Eye (tissue), 1 donor: Measurements from ENCODE around the gene PATJ.
A peak's percentile ranks its signal among the peaks of the same experiment; 100 is the strongest.
"Not testable (repeated sequence)": the region's sequence is repeated elsewhere in the genome, so short reads cannot be mapped to it uniquely, and the experiment has no call there.

Source experiments
- DNase-seq: peaks from one replicate; pipeline ENCODE4 v3.0.0-alpha.2; 2015

The PATJ gene

GRCh38 chr1:61749574-61749973 lies 7.3 kb downstream of the PATJ start:
- no peak for DNase-seq

GRCh38 chr1:61752921-61753389 lies 10.7 kb downstream of the PATJ start:
- no peak for DNase-seq

GRCh38 chr1:61753998-61754508 lies 11.8 kb downstream of the PATJ start:
- no peak for DNase-seq

GRCh38 chr1:61754545-61754944 lies 12.3 kb downstream of the PATJ start:
- DNase-seq, result no peak

- no peak for DNase-seq
Observed at GRCh38 chr1:61756773-61757172, 14.5 kb downstream of the PATJ start.

- DNase-seq, result no peak
Observed at GRCh38 chr1:61757950-61758349, 15.7 kb downstream of the PATJ start.

GRCh38 chr1:61770131-61770530 lies 27.9 kb downstream of the PATJ start:
- no peak for DNase-seq

GRCh38 chr1:61776091-61776490 lies 33.8 kb downstream of the PATJ start:
- DNase-seq, result no peak

GRCh38 chr1:61779231-61779630 lies 37.0 kb downstream of the PATJ start:
- DNase-seq, result no peak

- no peak for DNase-seq
Observed at GRCh38 chr1:61781151-61781550, 38.9 kb downstream of the PATJ start.

GRCh38 chr1:61782771-61783170 lies 40.5 kb downstream of the PATJ start:
- no peak for DNase-seq

- DNase-seq, result no peak
Observed at GRCh38 chr1:61784726-61785125, 42.4 kb downstream of the PATJ start.

GRCh38 chr1:61790837-61791236 lies 48.6 kb downstream of the PATJ start:
- DNase-seq, result no peak

- DNase-seq, result no peak
Observed at GRCh38 chr1:61797045-61797755, 54.9 kb downstream of the PATJ start.

GRCh38 chr1:61801047-61801446 lies 58.8 kb downstream of the PATJ start:
- not testable (repeated sequence) for DNase-seq

GRCh38 chr1:61807606-61808140 lies 65.4 kb downstream of the PATJ start:
- peak; percentile 48 for DNase-seq

GRCh38 chr1:61808321-61808720 lies 66.0 kb downstream of the PATJ start:
- DNase-seq, result no peak

GRCh38 chr1:61808968-61809367 lies 66.7 kb downstream of the PATJ start:
- peak; percentile 24 for DNase-seq

GRCh38 chr1:61812916-61813315 lies 70.6 kb downstream of the PATJ start:
- DNase-seq, result no peak

- DNase-seq, result no peak
Observed at GRCh38 chr1:61816191-61816590, 73.9 kb downstream of the PATJ start.

GRCh38 chr1:61818992-61819391 lies 76.7 kb downstream of the PATJ start:
- DNase-seq, result no peak

- DNase-seq, result no peak
Observed at GRCh38 chr1:61819421-61819820, 77.1 kb downstream of the PATJ start.

GRCh38 chr1:61825393-61825792 lies 83.1 kb downstream of the PATJ start:
- DNase-seq, result peak; percentile 30

GRCh38 chr1:61828805-61829204 lies 86.5 kb downstream of the PATJ start:
- DNase-seq, result no peak

- DNase-seq, result no peak
Observed at GRCh38 chr1:61836649-61837048, 94.4 kb downstream of the PATJ start.
